NOMO-1 treated with DMSO at 0.1 percent for 48 hours (cell line): ENCODE measurements around the gene ZNF132.
"Not testable (repeated sequence)": the region's sequence is repeated elsewhere in the genome, so short reads cannot be mapped to it uniquely, and the experiment has no call there.

Experiments used
- DNase-seq: peaks from one replicate; lab custom pipeline; 2025; ENCODE audit not compliant: unreplicated experiment; lab: John Stamatoyannopoulos, UW

The ZNF132 gene

DNA sequence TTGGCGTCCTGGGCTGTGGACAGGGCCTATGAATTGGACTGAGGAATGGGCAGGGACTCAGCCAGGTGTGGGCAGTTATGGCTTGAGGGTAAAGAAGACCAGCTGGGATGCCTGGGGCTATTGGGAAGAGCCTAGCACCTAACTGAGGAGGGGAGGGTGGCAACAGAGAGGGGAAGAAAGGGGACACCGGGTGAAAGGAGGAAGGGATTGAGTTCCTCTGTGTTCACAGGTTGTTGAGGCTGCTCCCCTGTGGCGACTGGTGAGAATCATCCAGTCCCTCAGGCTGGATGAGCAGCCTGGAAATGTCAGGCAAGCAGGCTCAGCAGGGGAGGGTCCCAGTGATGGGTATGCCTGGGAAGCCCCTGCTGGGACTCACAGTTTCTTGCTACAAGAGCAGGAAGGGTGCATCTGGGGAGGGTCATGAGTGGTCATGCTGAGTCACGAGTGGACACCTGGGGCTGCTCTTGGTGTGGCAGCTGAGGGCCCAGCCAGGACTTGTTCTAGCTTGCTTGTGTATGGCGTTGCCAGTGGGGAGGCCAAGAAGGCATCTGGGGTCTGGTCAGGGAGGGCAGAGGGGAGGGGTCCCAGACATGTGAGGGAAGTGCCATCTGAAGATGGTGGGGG is 28.4 kb upstream of the ZNF132 start:
- no peak for DNase-seq

DNA sequence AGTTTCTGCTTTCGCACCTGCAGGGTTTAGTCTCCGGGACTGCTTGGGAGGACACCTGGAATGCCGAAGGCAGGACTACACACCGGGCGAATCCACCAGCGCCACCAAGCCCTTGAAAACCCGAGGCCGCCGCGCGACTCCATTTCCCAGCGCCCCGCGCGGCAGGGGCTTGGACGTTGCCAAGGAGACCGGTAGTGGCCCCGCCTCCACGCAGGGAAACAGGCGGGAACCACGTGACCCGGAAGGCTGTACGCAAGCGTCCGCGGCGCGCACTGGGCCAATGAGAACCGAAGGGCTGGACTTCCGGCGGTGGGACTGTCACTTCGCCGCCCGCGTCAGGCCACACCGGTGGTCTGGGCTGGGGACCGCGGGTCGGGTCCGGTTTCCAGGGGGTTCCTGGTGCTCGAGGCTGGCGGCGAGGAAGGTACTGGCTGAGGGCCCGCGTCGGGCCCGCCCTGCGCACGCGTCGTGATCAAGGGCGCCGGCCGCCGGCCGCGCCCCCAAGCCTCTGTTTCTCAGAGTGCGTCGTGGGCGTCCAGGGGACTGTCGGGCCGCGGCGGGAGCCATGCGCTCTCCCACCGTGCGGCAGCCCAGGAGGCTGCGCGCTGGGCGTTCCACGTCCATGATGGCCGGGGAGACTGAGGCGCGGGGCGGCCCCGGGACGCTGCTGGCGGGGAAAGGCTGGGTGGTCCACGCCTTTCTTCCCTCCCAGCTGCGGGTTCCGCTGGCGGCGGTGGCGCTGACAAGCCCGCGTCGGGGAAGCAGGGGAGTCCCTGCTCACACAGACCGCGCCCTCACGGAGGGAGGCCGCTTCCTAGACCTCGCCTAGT is 27.0 kb upstream of the ZNF132 start, which contains the start of gene ZNF324:
ZNF324 (plus strand) TSS at position 321 of the 830 bp plus-strand sequence. CDS start 2,106 bp downstream, outside the sequence.
- DNase-seq = peak; percentile 95

DNA sequence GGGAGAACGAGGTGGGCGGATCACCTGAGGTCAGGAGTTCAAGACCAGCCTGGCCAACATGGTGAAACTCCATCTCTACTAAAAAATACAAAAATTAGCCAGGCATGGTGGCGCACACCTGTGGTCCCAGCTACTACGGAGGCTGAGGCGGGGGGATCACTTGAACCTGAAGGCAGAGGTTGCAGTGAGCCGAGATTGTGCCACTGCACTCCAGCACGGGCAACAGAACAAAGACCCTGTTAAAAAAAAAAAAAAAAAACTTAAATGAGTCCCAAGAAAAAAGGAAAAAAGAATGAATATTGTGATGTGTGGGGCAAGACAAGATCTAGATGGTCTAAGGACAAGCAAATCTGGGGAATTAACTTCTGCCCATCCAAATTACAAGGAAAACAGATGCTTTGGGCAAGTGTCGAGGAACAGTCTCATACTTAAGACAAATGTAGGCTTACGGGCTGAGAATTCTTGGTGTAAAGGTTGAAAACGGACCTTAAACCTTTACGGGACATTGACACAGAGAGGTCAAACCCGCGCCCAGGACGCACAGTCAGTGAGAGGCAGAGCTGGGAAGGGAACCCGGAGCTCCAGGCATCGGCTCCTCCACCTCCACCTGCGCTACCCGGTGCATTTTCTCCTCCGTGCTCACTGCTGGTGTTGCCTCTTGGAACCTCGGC is 26.3 kb upstream of the ZNF132 start:
- no peak for DNase-seq

DNA sequence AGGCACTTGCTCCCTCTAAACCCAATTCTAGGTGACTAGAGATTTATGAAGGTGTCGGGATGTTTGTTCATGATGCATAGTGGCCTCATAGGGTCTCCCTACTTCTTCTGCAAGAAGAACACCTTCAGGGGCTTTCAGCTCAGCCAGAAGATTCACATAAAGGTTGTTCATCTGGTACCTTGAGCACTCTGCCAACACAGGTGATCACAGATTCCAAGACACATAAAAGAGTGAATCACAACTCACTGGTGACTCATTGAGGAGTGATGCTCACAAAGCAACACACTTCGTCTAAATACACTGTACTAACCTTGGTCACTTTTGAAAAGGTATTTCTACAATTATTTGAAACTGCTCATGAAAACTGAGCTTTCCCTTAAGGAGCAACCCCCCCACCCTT is 20.1 kb upstream of the ZNF132 start:
- DNase-seq = no peak

DNA sequence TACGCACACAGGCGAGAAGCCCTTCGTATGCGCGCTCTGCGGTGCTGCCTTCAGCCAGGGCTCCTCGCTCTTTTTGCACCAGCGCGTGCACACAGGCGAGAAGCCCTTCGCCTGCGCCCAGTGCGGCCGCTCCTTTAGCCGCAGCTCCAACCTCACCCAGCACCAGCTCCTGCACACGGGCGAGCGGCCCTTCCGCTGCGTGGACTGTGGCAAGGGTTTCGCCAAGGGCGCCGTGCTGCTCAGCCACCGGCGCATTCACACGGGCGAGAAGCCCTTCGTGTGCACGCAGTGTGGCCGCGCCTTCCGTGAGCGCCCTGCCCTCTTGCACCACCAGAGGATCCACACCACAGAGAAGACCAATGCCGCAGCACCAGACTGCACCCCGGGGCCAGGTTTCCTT is 16.2 kb upstream of the ZNF132 start:
- DNase-seq = no peak

DNA sequence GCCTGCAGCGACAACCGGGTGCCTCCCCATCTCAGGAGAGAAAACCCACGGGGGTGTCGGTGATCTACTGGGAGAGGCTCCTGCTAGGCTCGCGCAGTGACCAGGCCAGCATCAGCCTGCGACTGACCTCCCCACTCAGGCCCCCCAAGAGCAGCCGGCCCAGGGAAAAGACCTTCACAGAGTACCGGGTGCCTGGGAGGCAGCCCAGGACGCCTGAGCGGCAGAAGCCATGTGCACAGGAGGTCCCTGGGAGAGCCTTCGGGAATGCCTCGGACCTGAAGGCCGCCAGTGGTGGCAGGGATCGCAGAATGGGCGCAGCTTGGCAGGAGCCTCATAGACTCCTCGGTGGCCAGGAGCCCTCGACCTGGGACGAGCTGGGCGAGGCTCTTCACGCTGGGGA is 15.4 kb upstream of the ZNF132 start:
- DNase-seq = no peak

DNA sequence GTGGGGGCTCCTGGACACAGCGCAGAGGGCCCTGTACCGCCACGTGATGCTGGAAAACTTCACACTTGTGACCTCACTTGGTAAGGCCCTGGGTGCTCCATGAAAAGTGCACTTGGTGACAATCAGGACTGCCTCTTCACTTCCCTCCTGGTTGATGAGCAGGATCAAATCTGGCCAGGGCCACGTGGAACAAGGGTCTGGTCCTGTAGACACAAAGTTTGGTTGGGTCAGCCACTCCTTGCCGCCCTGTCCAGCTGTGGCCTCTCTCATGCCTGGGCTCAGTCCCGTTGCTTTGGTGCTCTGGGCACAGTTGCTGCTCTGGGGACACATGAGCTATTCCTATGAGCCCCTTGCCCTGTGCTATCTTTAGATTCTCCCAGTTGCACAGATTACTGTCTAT is 13.8 kb upstream of the ZNF132 start:
- DNase-seq = no peak

DNA sequence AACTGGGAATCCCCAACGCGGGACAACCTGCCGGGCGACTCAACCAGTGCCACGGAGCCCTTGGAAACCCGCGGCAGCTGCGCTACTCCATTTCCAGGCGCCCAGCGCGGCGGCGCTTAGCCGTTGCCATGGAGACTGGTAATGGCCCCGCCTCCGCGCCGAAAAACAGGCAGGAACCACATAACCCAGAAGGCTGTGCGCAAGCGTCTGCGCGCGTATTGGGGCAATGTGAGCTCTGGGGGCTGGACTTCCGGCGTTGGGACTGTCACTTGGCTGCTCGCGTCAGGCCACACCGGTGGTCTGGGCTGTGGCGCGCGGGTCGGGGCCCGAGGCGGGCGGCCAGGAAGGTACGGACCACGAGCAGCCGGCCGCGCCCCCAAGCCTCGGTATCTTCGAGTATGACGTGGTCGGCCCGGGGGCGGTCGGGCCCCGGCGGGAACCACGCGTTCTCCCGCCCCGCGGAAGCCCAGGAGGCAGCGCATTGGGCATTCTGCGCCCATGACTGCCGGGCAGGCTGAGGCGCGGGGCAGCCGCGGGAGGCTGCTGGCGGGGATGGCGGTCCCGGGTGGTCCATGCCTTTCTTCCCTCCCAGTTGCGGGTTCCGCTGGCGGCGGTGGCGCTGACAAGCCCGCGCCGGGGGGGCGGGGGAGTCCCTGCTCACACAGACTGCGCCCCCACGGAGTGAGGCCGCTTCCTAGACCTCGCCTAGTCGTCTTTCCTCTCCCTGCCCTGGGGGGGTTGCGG is 11.6 kb upstream of the ZNF132 start, which contains the start of gene ZNF324B:
ZNF324B (plus strand) TSS at position 265 of the 744 bp plus-strand sequence. CDS start 2,080 bp downstream, outside the sequence.
- DNase-seq = peak; percentile 94

DNA sequence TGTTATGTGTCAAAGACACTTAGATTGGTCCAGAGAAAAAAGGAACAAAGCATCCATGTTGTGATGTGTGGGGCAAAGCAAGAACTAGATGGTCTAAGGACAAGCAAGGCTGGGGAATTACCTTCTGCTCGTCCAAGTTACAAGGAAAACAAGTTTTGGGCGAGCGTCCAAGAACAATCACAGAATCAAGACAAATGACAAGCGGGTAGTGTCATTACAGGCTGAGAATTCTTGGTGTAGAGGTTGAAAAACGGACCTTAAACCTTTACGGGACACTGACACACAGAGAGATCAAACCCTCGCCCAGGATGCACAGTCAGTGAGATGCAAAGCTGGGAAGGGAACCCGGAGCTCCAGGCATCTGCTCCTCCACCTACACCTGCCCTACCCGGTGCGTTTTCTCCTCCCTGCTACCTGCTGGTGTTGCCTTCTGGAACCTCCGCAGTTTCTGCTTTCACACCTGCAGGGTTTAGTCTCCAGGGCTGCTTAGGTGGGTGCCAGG is 11.0 kb upstream of the ZNF132 start:
- DNase-seq = no peak

DNA sequence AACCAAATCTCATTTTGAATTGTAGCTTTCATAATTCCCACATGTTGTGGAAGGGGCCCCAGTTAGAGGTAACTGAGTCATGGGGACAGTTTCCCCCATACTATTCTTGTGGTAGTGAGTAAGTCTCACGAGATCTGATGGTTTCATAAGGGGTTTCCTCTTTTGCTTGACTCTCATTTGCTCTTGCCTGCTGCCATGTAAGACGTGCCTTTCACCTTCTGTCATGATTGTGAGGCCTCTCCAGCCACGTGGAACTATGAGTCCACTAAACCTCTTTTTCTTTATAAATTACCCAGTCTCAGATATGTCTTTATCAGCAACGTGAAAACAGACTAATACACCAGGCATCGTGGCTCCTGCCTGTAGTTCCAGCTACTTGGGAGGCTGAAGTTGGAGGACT is 10.0 kb upstream of the ZNF132 start:
- not testable (repeated sequence) for DNase-seq

DNA sequence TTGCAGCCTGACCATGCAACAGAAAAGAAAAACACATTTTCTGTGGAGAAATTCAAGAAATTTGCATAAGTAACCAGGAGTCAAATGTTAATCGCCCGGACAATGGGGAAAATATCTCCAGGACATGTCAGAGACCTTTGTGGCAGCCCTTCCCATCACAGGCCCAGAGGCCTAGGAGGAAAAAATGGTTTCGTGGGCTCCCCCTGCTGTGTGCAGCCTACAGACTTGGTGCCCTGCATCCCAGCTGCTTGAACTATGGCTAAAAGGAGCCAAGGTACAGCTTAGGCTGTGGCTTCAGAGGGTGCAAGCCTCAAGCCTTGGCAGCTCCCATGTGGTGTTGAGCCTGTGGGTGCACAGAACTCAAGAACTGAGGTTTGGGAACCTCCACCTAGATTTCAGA is 8.9 kb upstream of the ZNF132 start:
- DNase-seq = not testable (repeated sequence)

DNA sequence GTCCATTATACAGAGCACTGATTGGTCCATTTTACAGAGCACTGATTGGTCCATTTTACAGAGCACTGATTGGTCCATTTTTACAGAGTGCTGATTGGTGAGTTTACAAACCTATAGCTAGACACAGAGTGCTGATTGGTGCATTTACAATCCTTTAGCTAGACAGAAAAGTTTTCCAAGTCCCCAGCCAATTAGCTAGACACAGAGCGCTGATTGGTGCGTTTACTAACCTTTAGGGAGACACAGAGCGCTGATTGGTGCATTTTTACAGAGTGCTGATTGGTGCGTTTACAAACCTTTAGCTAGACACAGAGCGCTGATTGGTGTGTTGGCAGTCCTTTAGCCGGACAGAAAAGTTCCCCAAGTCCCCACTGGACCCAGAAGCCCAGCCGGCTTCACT is 3.0 kb upstream of the ZNF132 start:
- DNase-seq = not testable (repeated sequence)

DNA sequence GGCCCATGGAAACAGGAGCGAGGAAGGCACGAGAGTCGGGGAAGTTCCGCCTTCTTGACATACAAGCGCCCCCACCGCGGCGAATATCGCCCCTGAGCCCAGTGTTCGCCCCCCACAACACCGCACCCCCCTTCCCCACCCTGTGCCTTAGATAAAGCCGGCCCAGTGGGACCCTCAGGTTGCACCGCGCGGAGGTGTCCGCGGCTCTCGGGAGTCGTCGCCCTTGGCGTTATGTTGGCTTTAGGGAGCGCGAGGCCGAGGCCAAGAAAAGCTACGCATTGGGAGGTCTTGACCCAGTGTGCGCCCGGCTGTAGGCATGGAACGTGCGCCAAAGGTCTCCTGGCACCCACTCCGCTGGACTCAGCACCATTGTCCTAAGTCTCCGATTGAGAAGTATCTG is 603 bp upstream of the ZNF132 start:
- DNase-seq = no peak

DNA sequence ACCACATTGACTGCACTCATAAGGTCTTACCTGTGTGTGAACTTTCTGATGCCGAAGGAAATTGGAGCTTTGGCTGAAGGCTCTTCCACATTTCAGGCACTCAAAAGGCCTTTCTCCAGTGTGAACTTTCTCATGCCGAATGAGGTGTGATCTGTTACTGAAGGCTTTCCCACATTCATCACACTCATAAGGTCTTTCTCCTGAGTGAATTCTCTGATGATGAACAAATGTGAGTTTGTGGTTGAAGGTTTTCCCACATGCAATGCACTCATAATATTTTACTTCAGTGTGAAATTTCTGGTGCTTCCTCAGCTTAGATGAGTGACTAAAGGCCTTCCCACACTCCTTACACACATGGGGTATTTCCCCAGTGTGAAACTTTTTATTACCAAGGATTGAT is 5.7 kb downstream of the ZNF132 start:
- DNase-seq = no peak

DNA sequence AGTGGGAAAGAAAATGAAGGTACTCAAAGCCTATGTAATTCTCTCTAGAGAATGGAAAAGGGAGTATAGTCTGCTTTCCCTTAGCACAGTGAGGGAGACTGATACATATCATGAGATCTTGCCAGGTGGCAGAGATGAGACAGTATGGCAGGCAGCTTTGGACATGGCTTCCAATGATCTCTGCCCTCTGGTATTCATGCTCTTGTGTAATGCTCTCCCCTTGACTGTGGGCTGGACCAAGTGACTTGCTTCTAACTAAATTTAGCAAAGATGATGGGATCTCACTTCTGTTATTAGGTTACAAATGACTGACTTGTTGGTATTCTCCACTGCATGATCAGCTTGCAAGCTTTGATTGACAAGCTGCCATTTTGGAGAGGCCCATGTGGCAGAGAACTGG is 10.2 kb downstream of the ZNF132 start:
- no peak for DNase-seq

DNA sequence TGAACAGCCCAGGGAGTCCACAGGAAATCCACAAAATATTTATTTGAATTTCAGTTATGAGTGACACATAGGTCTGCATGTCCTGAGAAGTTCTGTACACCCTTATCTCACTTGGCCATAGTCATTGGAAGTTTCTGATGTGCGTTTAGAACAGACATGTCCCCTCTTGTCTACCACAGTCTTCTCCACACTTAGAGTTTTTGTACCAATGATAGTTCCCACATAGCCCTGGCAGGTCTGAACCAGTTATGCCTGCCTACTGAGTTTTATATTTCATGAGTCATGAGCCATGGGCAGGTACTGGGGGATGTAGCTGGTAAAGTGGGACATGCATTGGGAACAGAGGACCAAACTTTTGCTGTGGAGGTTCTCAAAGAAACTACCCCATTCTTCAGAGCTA is 11.3 kb downstream of the ZNF132 start:
- DNase-seq = no peak

DNA sequence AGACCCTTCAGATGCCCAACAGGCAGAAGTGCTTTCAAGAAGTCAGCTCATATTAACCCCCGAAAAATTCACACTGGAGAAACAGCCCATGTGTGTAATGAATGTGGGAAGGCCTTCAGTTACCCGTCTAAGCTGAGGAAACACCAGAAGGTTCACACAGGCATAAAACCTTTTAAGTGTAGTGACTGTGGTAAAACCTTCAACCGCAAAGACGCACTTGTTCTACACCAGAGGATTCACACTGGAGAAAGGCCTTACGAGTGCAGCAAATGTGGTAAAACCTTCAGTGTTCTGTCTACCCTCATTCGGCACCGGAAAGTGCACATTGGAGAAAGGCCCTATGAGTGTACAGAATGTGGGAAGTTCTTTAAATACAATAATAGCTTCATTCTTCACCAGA is 22.9 kb downstream of the ZNF132 start:
- no peak for DNase-seq

DNA sequence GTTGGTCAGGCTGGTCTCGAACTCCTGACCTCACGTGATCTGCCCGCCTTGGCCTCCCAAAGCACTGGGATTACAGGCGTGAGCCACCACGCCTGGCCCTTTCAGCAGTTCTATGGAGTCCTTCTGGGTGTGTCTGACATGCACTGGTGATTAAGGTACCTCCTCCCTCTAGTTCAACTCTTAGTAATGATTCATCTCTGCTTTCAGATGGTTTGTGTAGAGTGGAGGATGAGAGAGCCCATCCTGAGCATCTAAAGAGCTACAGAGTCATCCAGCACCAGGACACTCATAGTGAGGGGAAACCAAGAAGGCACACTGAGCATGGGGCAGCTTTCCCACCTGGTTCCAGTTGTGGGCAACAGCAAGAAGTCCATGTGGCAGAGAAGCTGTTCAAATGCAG is 23.3 kb downstream of the ZNF132 start:
- DNase-seq = no peak

DNA sequence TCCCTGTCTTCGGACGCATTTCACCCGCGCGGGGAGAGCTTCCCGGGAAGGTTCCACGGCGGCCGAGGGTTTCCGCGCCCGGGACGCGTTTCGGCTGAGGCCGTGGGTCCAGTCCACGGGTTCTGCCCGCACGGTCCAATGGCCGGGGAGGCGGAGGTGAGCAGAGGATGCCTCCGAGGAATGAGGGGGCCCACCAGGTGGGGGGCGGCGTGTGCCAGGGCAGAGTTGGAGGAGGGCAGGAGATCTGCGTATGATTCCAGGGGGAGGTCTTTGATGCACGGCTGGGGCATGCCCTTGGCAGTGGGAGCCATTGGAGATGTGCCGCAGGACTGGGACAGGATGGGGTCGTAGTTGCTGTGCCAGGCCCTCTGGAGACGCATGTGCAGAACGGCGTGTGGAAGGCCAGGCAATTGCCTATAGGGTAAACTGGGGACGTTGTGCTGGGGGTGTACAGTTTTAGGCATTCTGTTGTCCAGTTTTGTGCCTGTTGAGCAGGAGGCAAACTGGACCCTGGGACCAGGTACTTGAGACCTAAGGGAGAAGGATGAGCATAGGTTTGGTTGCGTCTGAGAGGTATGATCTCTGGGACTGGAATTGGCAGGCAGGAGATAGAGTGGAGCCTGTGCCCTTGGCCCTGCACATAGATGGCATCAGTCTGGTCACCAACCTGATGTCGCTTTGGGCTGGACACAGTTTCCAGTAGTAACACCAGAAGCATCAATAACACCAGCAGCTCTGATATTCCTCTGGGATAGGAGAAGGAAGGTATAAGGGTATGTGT is 30.8 kb downstream of the ZNF132 start:
- peak; percentile 7 for DNase-seq
